SK-N-SH treated with all-trans-retinoic acid at 6 μM for 48 hours (cell line): ENCODE results near the gene CRY1.
A peak's percentile ranks its signal among the peaks of the same experiment; 100 is the strongest.

Source experiments
- ATAC-seq: fragments of 200-7000 bp; cut with Tn5 transposase; 3 replicates; pipeline ENCODE4 v1.9.1; 2020; ENCODE audit warnings: mild to moderate bottlenecking, moderate library complexity
- ARNTL ChIP-seq: fragments of 450-650 bp; formaldehyde crosslinking; IDR thresholded peaks from 2 replicates; pipeline ENCODE4 v1.5.0; 2020; ENCODE audit warnings: low read depth, mild to moderate bottlenecking, moderate library complexity, borderline replicate concordance
- CSDC2 ChIP-seq: fragments of 250-450 bp; sonication (Bioruptor Pico); IDR thresholded peaks from 2 replicates; pipeline ENCODE4 v1.5.0; 2020; ENCODE audit warnings: mild to moderate bottlenecking, moderate library complexity
- CSRNP3 ChIP-seq: fragments of 250-450 bp; sonication (Bioruptor Pico); IDR thresholded peaks from 2 replicates; pipeline ENCODE4 v1.5.1; 2021; ENCODE audit warnings: mild to moderate bottlenecking, moderate library complexity
- ESRRG ChIP-seq: fragments of 250-450 bp; sonication (Bioruptor Pico); IDR thresholded peaks from 2 replicates; pipeline ENCODE4 v1.6.1; 2021; ENCODE audit warnings: mild to moderate bottlenecking
- GLIS3 ChIP-seq: fragments of 250-450 bp; sonication (Bioruptor Pico); IDR thresholded peaks from 2 replicates; pipeline ENCODE4 v1.5.0; 2020; ENCODE audit warnings: mild to moderate bottlenecking, moderate library complexity
- OSR1 ChIP-seq: fragments of 250-450 bp; sonication (Bioruptor Pico); IDR thresholded peaks from 2 replicates; pipeline ENCODE4 v1.8.0; 2022; ENCODE audit warnings: moderate library complexity, mild to moderate bottlenecking, inconsistent platforms
- PATZ1 ChIP-seq: fragments of 250-450 bp; sonication (Bioruptor Pico); IDR thresholded peaks from 2 replicates; pipeline ENCODE4 v1.8.0; 2020; ENCODE audit warnings: mild to moderate bottlenecking, moderate library complexity, borderline replicate concordance
- PPARA ChIP-seq: fragments of 250-450 bp; sonication (Bioruptor Pico); IDR thresholded peaks from 2 replicates; pipeline ENCODE4 v1.5.0; 2020; ENCODE audit warnings: mild to moderate bottlenecking, borderline replicate concordance
- RARB ChIP-seq: fragments of 250-450 bp; sonication (Bioruptor Pico); IDR thresholded peaks from 2 replicates; pipeline ENCODE4 v1.8.0; 2021; ENCODE audit warnings: mild to moderate bottlenecking, moderate library complexity
- SNAI2 ChIP-seq: fragments of 250-450 bp; sonication (Bioruptor Pico); IDR thresholded peaks from 2 replicates; pipeline ENCODE4 v1.5.0; 2020; ENCODE audit warnings: mild to moderate bottlenecking, moderate library complexity
- TSHZ2 ChIP-seq: fragments of 250-450 bp; sonication (Bioruptor Pico); IDR thresholded peaks from 2 replicates; pipeline ENCODE4 v1.5.0; 2020; ENCODE audit warnings: mild to moderate bottlenecking, moderate library complexity
- ZC3H10 ChIP-seq: fragments of 250-450 bp; sonication (Bioruptor Pico); IDR thresholded peaks from 2 replicates; pipeline ENCODE4 v1.5.1; 2021; ENCODE audit warnings: mild to moderate bottlenecking, moderate library complexity
- ZFP3 ChIP-seq: fragments of 250-450 bp; sonication (Bioruptor Pico); IDR thresholded peaks from 2 replicates; pipeline ENCODE4 v1.5.0; 2020; ENCODE audit warnings: mild to moderate bottlenecking, moderate library complexity
- ZFP30 ChIP-seq: fragments of 450-650 bp; formaldehyde crosslinking; IDR thresholded peaks from 2 replicates; pipeline ENCODE4 v1.5.0; 2022; ENCODE audit warnings: mild to moderate bottlenecking, moderate library complexity
- ZNF565 ChIP-seq: fragments of 450-650 bp; formaldehyde crosslinking; conservative IDR thresholded peaks from 2 replicates; pipeline ENCODE4 v1.5.0; 2020; ENCODE audit warnings: low read depth, mild to moderate bottlenecking, moderate library complexity
- ZNF70 ChIP-seq: fragments of 450-650 bp; formaldehyde crosslinking; IDR thresholded peaks from 2 replicates; pipeline ENCODE4 v1.5.0; 2020; ENCODE audit warnings: mild to moderate bottlenecking, moderate library complexity
- TF ChIP-seq, protein P1 (sequence below): fragments of 250-450 bp; sonication (Bioruptor Pico); IDR thresholded peaks from 2 replicates; pipeline ENCODE4 v1.8.0; 2021; ENCODE audit warnings: low read depth, mild to moderate bottlenecking, moderate library complexity, borderline replicate concordance

The CRY1 gene

GRCh38 chr12:107134558-107134957 lies 41.2 kb upstream of the CRY1 start:
- TF ChIP-seq PATZ1 (CRISPR knock-in tag) (no peak), ARNTL (CRISPR knock-in tag) (no peak), SNAI2 (CRISPR knock-in tag) (no peak), ZNF70 (CRISPR knock-in tag) (no peak), RARB (CRISPR knock-in tag) (no peak), ZFP3 (CRISPR knock-in tag) (no peak), CSDC2 (CRISPR knock-in tag) (no peak), ZFP30 (CRISPR knock-in tag) (no peak), TSHZ2 (CRISPR knock-in tag) (no peak), OSR1 (CRISPR knock-in tag) (no peak), GLIS3 (no peak), ZNF565 (CRISPR knock-in tag) (no peak)
- TF ChIP-seq, all 23 proteins: peak for 0
- ATAC-seq = no peak

DNA sequence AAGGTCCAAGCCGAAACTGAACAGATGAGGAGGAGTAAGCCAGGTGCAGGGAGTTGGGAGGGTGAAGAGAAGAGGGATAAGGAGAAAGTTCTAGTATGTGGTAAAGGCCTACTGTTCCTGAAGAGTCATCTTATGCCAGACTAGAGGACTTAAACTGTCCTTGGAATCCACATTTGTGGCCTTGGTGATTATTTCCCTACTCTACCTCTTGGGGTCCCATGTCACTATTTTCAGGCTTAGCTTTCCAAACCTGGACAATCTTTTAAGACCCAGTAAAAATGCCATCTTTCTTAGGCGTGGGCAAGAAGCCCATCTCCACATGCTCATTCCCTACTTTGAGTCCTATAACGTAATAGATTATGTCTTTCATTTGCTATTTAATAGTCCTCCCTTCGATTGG lies 40.1 kb upstream of the CRY1 start:
- no peak for ATAC-seq
- TF ChIP-seq RARB (CRISPR knock-in tag) (no peak), CSRNP3 (no peak), ARNTL (CRISPR knock-in tag) (no peak), OSR1 (CRISPR knock-in tag) (no peak), PATZ1 (CRISPR knock-in tag) (no peak)

DNA sequence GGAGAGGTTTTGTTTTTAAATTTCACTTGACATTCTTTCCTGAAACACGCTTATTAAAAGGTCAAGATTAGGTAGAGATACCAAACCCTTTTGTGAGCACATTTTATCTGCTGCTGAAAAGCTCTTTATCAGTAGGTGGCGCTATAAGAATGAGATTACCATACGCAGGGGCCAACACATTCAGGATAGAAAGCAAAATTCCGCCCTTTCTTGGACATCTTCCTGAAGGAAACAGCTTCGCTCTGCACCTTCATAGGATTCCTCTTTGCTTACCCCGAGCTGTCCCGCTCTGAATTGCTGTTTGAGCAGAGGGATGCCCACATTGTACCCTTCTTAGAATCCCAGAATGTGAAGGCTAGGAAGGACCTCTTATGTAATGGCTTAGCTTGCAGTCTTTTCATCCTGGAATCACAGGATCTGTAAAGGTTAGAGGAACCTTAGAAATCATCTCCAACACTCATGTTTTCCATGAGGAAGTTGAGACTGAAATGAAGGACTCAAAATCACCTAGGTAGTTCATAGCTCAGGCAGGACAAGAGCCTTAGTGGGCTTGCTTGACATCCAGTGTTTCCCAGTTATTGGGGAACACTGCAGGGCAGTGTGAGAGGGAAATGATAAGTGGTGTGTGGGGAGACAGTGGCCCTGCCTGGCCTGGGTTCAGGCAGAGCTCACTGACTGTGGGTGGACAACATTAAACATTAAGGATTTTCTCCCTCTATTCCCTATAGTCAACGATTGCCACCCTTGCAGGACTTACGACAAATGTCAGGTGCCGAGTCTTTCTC lies 38.7 kb upstream of the CRY1 start:
- peak; percentile 91 for ATAC-seq
- TF ChIP-seq ESRRG (no peak), ZFP30 (CRISPR knock-in tag) (no peak), PPARA (CRISPR knock-in tag) (no peak), ZC3H10 (CRISPR knock-in tag) (no peak), ZNF70 (CRISPR knock-in tag) (no peak), ARNTL (CRISPR knock-in tag) (no peak)
- TF ChIP-seq, protein P1, sequence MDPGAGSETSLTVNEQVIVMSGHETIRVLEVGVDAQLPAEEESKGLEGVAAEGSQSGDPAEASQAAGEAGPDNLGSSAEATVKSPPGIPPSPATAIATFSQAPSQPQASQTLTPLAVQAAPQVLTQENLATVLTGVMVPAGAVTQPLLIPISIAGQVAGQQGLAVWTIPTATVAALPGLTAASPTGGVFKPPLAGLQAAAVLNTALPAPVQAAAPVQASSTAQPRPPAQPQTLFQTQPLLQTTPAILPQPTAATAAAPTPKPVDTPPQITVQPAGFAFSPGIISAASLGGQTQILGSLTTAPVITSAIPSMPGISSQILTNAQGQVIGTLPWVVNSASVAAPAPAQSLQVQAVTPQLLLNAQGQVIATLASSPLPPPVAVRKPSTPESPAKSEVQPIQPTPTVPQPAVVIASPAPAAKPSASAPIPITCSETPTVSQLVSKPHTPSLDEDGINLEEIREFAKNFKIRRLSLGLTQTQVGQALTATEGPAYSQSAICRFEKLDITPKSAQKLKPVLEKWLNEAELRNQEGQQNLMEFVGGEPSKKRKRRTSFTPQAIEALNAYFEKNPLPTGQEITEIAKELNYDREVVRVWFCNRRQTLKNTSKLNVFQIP (CRISPR knock-in tag) = no peak
